Upper lobe of right lung (tissue), 1 donor: ENCODE results near the gene MYH15. TPM values are rescaled to one million over a fixed set of nuclear protein-coding genes. Genes with fewer than 3 reads are reported as not detected.

ENCODE experiments used
- ATAC-seq: fragments of 200-7000 bp; cut with Tn5 transposase; one replicate; pipeline ENCODE4 v1.9.1; 2020; ENCODE audit warnings: mild to moderate bottlenecking, moderate library complexity
- DNase-seq: peaks from one replicate; pipeline ENCODE4 v3.0.0-alpha.2; 2020
- H3K27ac ChIP-seq: fragments of 200-600 bp; one replicate; pipeline ENCODE4 v1.8.0; 2022
- H3K27me3 ChIP-seq: fragments of 200-600 bp; one replicate; pipeline ENCODE4 v1.8.0; 2022; ENCODE audit warnings: mild to moderate bottlenecking
- H3K36me3 ChIP-seq: fragments of 200-600 bp; one replicate; pipeline ENCODE4 v1.8.0; 2022
- H3K4me1 ChIP-seq: fragments of 200-600 bp; one replicate; pipeline ENCODE4 v1.8.0; 2022
- H3K4me3 ChIP-seq: fragments of 200-600 bp; one replicate; pipeline ENCODE4 v1.8.0; 2022; ENCODE audit warnings: mild to moderate bottlenecking
- H3K9me3 ChIP-seq: fragments of 200-600 bp; one replicate; pipeline ENCODE4 v1.8.0; 2022
- CTCF ChIP-seq: fragments of 200-600 bp; IDR thresholded peaks from one replicate; pipeline ENCODE4 v1.8.0; 2022; ENCODE audit warnings: antibody characterized with exemption
- intact Hi-C: fragments of 100-400 bp; cut with DNase I; formaldehyde crosslinking; loops from one replicate; pipeline ENCODE4 v1.11.0; 2022
- total RNA-seq: library from RNA; stranded (reverse); fragmentation: NEBNext Ultra II Directional; extraction: Animal tissue kit (Norgen Biotek cat#: 25700); gene quantifications from one replicate; pipeline ENCODE4 v1.2.1, GENCODE V29; 2021
- donor health status: DM: no; HTN: yes; CAD: no; lungs with severe emphysema.

The MYH15 gene
- total RNA-seq, 1 donor from 2014 or later = 0.90 TPM

- no peak for ATAC-seq
These were observed 114.1 kb downstream of the MYH15 start for GRCh38 chr3:108396336-108396735.

GRCh38 chr3:108394563-108394962, 115.8 kb downstream of the MYH15 start:
- H3K27ac ChIP-seq = no peak overlapping the region
- intact Hi-C loops = no loop called here
- DNase-seq (no peak), ATAC-seq (no peak)
- no peaks in the 10 kb centered on the region for H3K4me1 ChIP-seq
- no peaks in the 10 kb centered on the region for H3K9me3 ChIP-seq
- TF ChIP-seq CTCF = no peak
- H3K4me3 ChIP-seq = no peak overlapping the region
- no peaks in the 10 kb centered on the region for H3K36me3 ChIP-seq
- H3K27me3 ChIP-seq = no peaks in the 10 kb centered on the region

More at GRCh38 chr3:108396336-108396735, 114.1 kb downstream of the MYH15 start:
- H3K4me1 ChIP-seq = no peaks in the 10 kb centered on the region
- H3K9me3 ChIP-seq = no peaks in the 10 kb centered on the region
- no peak overlapping the region for H3K4me3 ChIP-seq
- no peak for DNase-seq
- no peak for TF ChIP-seq CTCF
- H3K27me3 ChIP-seq = no peaks in the 10 kb centered on the region
- intact Hi-C loops = no loop called here
- H3K27ac ChIP-seq = no peak overlapping the region
- H3K36me3 ChIP-seq = no peaks in the 10 kb centered on the region

- no peak overlapping the region for H3K4me3 ChIP-seq
- intact Hi-C loops = no loop called here
- DNase-seq = no peak
- ATAC-seq = no peak
- no peaks in the 10 kb centered on the region for H3K36me3 ChIP-seq
- no peak for TF ChIP-seq CTCF
- H3K27ac ChIP-seq = no peak overlapping the region
- H3K27me3 ChIP-seq = no peaks in the 10 kb centered on the region
- no peaks in the 10 kb centered on the region for H3K9me3 ChIP-seq
- H3K4me1 ChIP-seq = no peaks in the 10 kb centered on the region
These were observed 116.4 kb downstream of the MYH15 start for GRCh38 chr3:108394016-108394415.

- ATAC-seq (no peak), DNase-seq (no peak)
- Histone ChIP-seq H3K4me3 (no peak overlapping the region), H3K9me3 (no peaks in the 10 kb centered on the region), H3K27ac (no peak overlapping the region), H3K36me3 (no peaks in the 10 kb centered on the region), H3K27me3 (no peaks in the 10 kb centered on the region), H3K4me1 (no peaks in the 10 kb centered on the region)
- TF ChIP-seq CTCF = no peak
- intact Hi-C loops = no loop called here
These were observed 117.1 kb downstream of the MYH15 start for GRCh38 chr3:108393128-108393900.

- ATAC-seq = no peak
- Histone ChIP-seq H3K27me3 (no peaks in the 10 kb centered on the region), H3K4me3 (no peak overlapping the region), H3K27ac (no peak overlapping the region), H3K9me3 (no peaks in the 10 kb centered on the region), H3K4me1 (no peaks in the 10 kb centered on the region), H3K36me3 (no peaks in the 10 kb centered on the region)
- no peak for DNase-seq
- TF ChIP-seq CTCF = no peak
- intact Hi-C loops = no loop called here
These were observed 118.3 kb downstream of the MYH15 start for GRCh38 chr3:108391917-108392593.
